ENCODE data around the gene OPN1MW3.
"Not testable (repeated sequence)": the region's sequence is repeated elsewhere in the genome, so short reads cannot be mapped to it uniquely, and the experiment has no call there.

The OPN1MW3 gene

DNA sequence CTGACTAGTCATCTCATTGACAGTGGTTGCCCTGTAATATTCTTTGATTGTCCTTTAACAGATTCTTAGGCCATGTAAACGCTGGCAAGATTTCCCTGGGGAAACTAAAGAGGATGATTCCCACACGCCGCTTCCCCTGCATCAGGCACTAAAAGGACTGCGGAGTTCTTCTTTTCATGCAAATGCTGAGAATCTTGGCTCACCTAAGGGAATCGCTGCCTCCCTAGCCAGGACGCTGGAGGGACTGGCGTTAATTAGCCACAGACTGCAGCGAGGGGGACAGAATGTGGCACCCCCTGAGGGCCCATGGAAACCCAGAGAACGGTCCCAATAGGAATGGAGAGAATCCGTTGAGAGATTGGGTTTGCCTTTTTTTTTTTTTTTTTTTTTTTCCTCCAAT is 29.0 kb downstream of the OPN1MW3 start:
- in situ Hi-C loops (cut with HindIII; ENCODE audit: low sequenced_read_pairs); DNase-seq (ENCODE audit: low read depth); H3K4me3 ChIP-seq (ENCODE audit: low read depth, low read length): not testable (repeated sequence)

GRCh38 chrX:154294791-154295574 is 37.6 kb downstream of the OPN1MW3 start, which contains the start of gene TEX28:
TSS of gene TEX28 (minus strand) at chrX:154295124. CDS start at chrX:154292117, 3,007 bp downstream.
- TF ChIP-seq, protein P1, sequence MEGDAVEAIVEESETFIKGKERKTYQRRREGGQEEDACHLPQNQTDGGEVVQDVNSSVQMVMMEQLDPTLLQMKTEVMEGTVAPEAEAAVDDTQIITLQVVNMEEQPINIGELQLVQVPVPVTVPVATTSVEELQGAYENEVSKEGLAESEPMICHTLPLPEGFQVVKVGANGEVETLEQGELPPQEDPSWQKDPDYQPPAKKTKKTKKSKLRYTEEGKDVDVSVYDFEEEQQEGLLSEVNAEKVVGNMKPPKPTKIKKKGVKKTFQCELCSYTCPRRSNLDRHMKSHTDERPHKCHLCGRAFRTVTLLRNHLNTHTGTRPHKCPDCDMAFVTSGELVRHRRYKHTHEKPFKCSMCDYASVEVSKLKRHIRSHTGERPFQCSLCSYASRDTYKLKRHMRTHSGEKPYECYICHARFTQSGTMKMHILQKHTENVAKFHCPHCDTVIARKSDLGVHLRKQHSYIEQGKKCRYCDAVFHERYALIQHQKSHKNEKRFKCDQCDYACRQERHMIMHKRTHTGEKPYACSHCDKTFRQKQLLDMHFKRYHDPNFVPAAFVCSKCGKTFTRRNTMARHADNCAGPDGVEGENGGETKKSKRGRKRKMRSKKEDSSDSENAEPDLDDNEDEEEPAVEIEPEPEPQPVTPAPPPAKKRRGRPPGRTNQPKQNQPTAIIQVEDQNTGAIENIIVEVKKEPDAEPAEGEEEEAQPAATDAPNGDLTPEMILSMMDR (IDR thresholded peaks at IDR 0.05; ENCODE audit: low read depth, low read length, missing control alignments), result no peak
- in situ Hi-C loops (cut with HindIII; ENCODE audit: low sequenced_read_pairs), result no loop called here
- no peak for DNase-seq (ENCODE audit: low read depth)
- H3K4me3 ChIP-seq (ENCODE audit: low read depth, low read length), result no peak within 1 kb of the TSS

DNA sequence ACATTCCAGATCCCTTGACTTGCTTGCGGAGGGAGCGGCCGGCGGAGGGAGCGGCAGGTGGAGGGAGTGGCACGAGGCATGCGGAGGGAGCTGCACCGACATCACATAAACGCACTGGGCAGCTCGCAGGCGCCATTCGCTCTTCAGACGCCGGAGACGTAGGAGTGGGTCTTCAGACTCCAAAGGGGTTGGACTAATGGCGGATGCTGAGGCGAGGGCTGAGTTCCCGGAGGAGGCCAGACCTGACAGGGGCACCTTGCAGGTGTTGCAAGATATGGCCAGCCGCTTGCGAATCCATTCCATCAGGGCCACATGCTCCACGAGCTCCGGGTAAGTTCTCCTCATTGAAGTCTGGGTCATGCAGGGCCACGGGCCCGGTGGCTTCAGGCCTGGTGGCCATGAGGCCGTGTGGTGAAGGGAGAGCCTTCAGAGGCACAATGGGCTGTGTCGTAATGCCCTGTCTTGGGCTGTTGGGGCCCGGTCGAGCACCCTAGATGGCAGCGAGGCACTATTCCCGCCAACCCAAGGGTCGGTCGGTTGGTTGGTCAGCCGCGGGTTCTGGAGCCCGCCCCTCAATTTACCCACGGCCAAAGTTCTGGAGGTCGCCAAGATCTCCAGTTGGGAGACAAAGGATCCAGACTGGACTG is 38.4 kb downstream of the OPN1MW3 start, which contains the start of gene TKTL1:
Gene TKTL1, plus strand, starts transcription at position 132 of the 647 bp plus-strand sequence. Its CDS starts 65 bp downstream, at position 197.
- no peak for DNase-seq (ENCODE audit: low read depth)
- TF ChIP-seq, protein P1 (IDR thresholded peaks at IDR 0.05; ENCODE audit: low read depth, low read length, missing control alignments), result no peak
- no peak within 1 kb of the TSS for H3K4me3 ChIP-seq (ENCODE audit: low read depth, low read length)
- in situ Hi-C loops (cut with HindIII; ENCODE audit: low sequenced_read_pairs), result no loop called here

GRCh38 chrX:154296731-154297130 is 39.3 kb downstream of the OPN1MW3 start:
- in situ Hi-C loops (cut with HindIII; ENCODE audit: low sequenced_read_pairs), result no loop called here
- TF ChIP-seq, protein P1 (IDR thresholded peaks at IDR 0.05; ENCODE audit: low read depth, low read length, missing control alignments), result no peak
- no peak for DNase-seq (ENCODE audit: low read depth)
- no peak overlapping the region for H3K4me3 ChIP-seq (ENCODE audit: low read depth, low read length)

GRCh38 chrX:154298312-154298711 is 40.9 kb downstream of the OPN1MW3 start:
- in situ Hi-C loops (cut with HindIII; ENCODE audit: low sequenced_read_pairs), result no loop called here
- H3K4me3 ChIP-seq (ENCODE audit: low read depth, low read length), result no peak overlapping the region

GRCh38 chrX:154300816-154301215 is 43.4 kb downstream of the OPN1MW3 start:
- in situ Hi-C loops (cut with HindIII; ENCODE audit: low sequenced_read_pairs), result no loop called here
- no peak for DNase-seq (ENCODE audit: low read depth)
- TF ChIP-seq, protein P1 (IDR thresholded peaks at IDR 0.05; ENCODE audit: low read depth, low read length, missing control alignments), result no peak
- H3K4me3 ChIP-seq (ENCODE audit: low read depth, low read length), result no peak overlapping the region

More at GRCh38 chrX:154298312-154298711, 40.9 kb downstream of the OPN1MW3 start:
- DNase-seq (ENCODE audit: low read depth), result no peak
- TF ChIP-seq, protein P1 (IDR thresholded peaks at IDR 0.05; ENCODE audit: low read depth, low read length, missing control alignments), result no peak

- DNase-seq (ENCODE audit: low read depth); in situ Hi-C loops (cut with HindIII; ENCODE audit: low sequenced_read_pairs); H3K4me3 ChIP-seq (ENCODE audit: low read depth, low read length): not testable (repeated sequence)
Measured at GRCh38 chrX:154302998-154303397, 45.6 kb downstream of the OPN1MW3 start.

Data from astrocyte of the cerebellum (primary cell).